CD14-positive monocyte (primary cell): ENCODE results near the gene DOCK8. TPM values are rescaled to one million over a fixed set of nuclear protein-coding genes. Genes with fewer than 3 reads are reported as not detected.

Experiments used
- DNase-seq, 3 donors: peaks; one replicate each; pipeline ENCODE4 v3.0.0-alpha.2; 2011 to 2022
- H2AFZ ChIP-seq: 2 replicates; pipeline ENCODE4 v1.6.0; 2012; ENCODE audit warnings: mild to moderate bottlenecking, low read depth, low read length, inconsistent platforms; ENCODE audit not compliant: insufficient read depth, poor library complexity, severe bottlenecking
- H3K27ac ChIP-seq, 2 donors: 1 replicate in 1 of 2; 2 replicates in 1 of 2; pipeline ENCODE4 v1.5.1; 2012 to 2013; ENCODE audit warnings: low read length in 2 of 2, control low read depth in 1 of 2, inconsistent platforms in 1 of 2, low read depth in 1 of 2, mild to moderate bottlenecking in 1 of 2
- H3K27me3 ChIP-seq, 2 donors: one replicate each; pipeline versions ENCODE4 v1.6.0 to v1.6.1; 2011 to 2013; ENCODE audit warnings: low read length in 2 of 2; ENCODE audit not compliant: control insufficient read depth in 2 of 2, insufficient read depth in 2 of 2
- H3K36me3 ChIP-seq, 2 donors: replicated peaks in 1 of 2; 1 replicate in 1 of 2; 2 replicates in 1 of 2; pipeline versions ENCODE4 v1.5.1 to v1.6.1; 2012 to 2013; ENCODE audit warnings: low read length in 2 of 2, control low read depth in 1 of 2, inconsistent platforms in 1 of 2, mild to moderate bottlenecking in 1 of 2; ENCODE audit not compliant: insufficient read depth in 2 of 2, control insufficient read depth in 1 of 2
- H3K4me1 ChIP-seq, 2 donors: 1 replicate in 1 of 2; 2 replicates in 1 of 2; pipeline versions ENCODE4 v1.5.1 to v1.6.1; 2012 to 2013; ENCODE audit warnings: low read length in 2 of 2, control low read depth in 1 of 2, inconsistent platforms in 1 of 2, mild to moderate bottlenecking in 1 of 2, moderate library complexity in 1 of 2; ENCODE audit not compliant: insufficient read depth in 2 of 2, control insufficient read depth in 1 of 2
- H3K4me2 ChIP-seq: replicated peaks from 2 replicates; pipeline ENCODE3; 2012; ENCODE audit warnings: low read length, moderate library complexity, mild to moderate bottlenecking; ENCODE audit not compliant: poor library complexity, severe bottlenecking; ENCODE audit errors: extremely low read depth
- H3K4me3 ChIP-seq, 3 experiments: fragments of 200-600 bp in 1 of 3; sonication (generic) in 1 of 3; replicated peaks in 1 of 3; 1 replicate in 2 of 3; 2 replicates in 1 of 3; pipeline ENCODE4 v1.5.1; 2011 to 2013; ENCODE audit warnings: low read length in 3 of 3, mild to moderate bottlenecking in 3 of 3, control low read depth in 2 of 3, low read depth in 2 of 3, inconsistent platforms in 1 of 3, moderate library complexity in 1 of 3
- H3K79me2 ChIP-seq: 2 replicates; pipeline ENCODE4 v1.6.0; 2012; ENCODE audit warnings: mild to moderate bottlenecking, control low read depth, inconsistent platforms, low read length, moderate library complexity; ENCODE audit not compliant: insufficient read depth
- H3K9ac ChIP-seq: 2 replicates; pipeline ENCODE4 v1.6.0; 2017; ENCODE audit warnings: low read length, mild to moderate bottlenecking; ENCODE audit not compliant: insufficient read depth, poor library complexity, severe bottlenecking
- H3K9me3 ChIP-seq, 2 donors: replicated peaks in 1 of 2; 1 replicate in 1 of 2; 2 replicates in 1 of 2; pipeline versions ENCODE4 v1.5.1 to v1.6.1; 2012 to 2013; ENCODE audit warnings: low read length in 2 of 2, control low read depth in 1 of 2; ENCODE audit not compliant: control insufficient read depth in 1 of 2, insufficient read depth in 1 of 2
- H4K20me1 ChIP-seq: 2 replicates; pipeline ENCODE4 v1.6.0; 2012; ENCODE audit warnings: mild to moderate bottlenecking, low read length, control low read depth, moderate library complexity; ENCODE audit not compliant: insufficient read depth
- H3K27ac Mint-ChIP-seq, 7 donors: one replicate each; pipeline ENCODE4 v1.8.0; 2020; ENCODE audit warnings: mild to moderate bottlenecking in 7 of 7, mixed read lengths in 7 of 7, moderate library complexity in 6 of 7, inconsistent platforms in 2 of 7
- H3K27me3 Mint-ChIP-seq, 3 donors: one replicate each; pipeline ENCODE4 v1.8.0; 2021 to 2022; ENCODE audit warnings: low read depth in 3 of 3, mild to moderate bottlenecking in 3 of 3, mixed read lengths in 3 of 3, moderate library complexity in 3 of 3, inconsistent platforms in 1 of 3
- H3K36me3 Mint-ChIP-seq, 2 donors: one replicate each; pipeline ENCODE4 v1.8.0; 2020; ENCODE audit warnings: mixed read lengths in 2 of 2, inconsistent platforms in 1 of 2, mild to moderate bottlenecking in 1 of 2
- H3K4me1 Mint-ChIP-seq: one replicate; pipeline ENCODE4 v1.8.0; 2020; ENCODE audit warnings: mild to moderate bottlenecking, mixed read lengths
- H3K4me3 Mint-ChIP-seq, 2 donors: one replicate each; pipeline ENCODE4 v1.8.0; 2020; ENCODE audit warnings: mild to moderate bottlenecking in 2 of 2, mixed read lengths in 2 of 2, moderate library complexity in 1 of 2
- H3K9me3 Mint-ChIP-seq, 7 donors: one replicate each; pipeline ENCODE4 v1.8.0; 2020 to 2022; ENCODE audit warnings: mixed read lengths in 7 of 7, mild to moderate bottlenecking in 6 of 7, moderate library complexity in 6 of 7, inconsistent platforms in 2 of 7
- CTCF ChIP-seq: fragments of 200-600 bp; IDR thresholded peaks from one replicate; pipeline ENCODE4 v1.8.0; 2022; ENCODE audit warnings: antibody characterized with exemption, mild to moderate bottlenecking
- WGBS: methylation state at CpG from one replicate; pipeline ENCODE4 v1.1.5; 2013; ENCODE audit warnings: missing lambda C conversion rate; ENCODE audit not compliant: insufficient coverage; 5-methylcytosine and 5-hydroxymethylcytosine counted together
- intact Hi-C, 2 donors: fragments of 100-400 bp; cut with micrococcal nuclease; formaldehyde crosslinking; loops; one replicate each; pipeline versions ENCODE4 v1.15.0 to v1.15.1; 2023
- polyA plus RNA-seq, 3 donors: library from polyadenylated mRNA; depleted of rRNA in 1 of 3; unstranded in 2 of 3; stranded (reverse) in 1 of 3; fragments of 300-500 nt in 2 of 3; fragments of >200 nt in 1 of 3; fragmentation: Illumina TruSeq in 2 of 3; gene quantifications; 1 replicate in 2 of 3; 2 replicates in 1 of 3; pipeline ENCODE4 v1.2.3, GENCODE V29; 2012 to 2021

Gene DOCK8
- polyA plus RNA-seq, 3 donors = 46.8 to 100 (median 95.4) TPM

DNA sequence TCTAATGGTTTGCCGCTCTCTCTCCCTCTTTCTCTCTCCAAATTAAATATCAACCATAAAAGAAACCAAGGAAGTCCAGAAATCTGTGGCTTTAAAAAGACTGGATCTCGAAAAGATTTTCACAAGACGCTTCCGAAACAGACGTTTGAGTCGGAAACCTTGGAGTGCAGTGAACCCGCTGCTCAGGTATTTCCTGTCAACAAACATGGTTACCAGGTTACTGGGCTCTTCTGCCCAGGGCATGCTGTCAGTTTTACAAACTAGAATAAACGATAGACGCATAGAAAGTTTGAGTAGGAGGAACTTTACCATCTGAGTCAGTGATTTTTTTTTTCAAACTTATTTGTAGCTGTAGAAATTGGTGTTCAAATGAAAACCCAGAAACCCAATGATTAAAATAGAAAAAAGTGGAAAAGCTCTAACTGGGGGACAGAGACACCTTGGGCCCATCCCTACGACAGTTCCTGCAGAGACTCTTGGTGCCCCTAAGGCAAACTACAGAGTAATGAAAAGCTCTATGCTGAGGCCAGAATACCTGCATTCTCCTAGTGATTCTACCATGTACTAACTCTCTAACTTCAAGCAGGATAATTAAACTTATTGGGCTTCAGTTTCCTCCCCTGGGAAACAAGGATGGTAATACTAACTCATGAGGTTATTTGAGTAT is 90.0 kb downstream of the DOCK8 start:
- TF ChIP-seq CTCF = no peak
- H3K9me3 ChIP-seq = no peaks in the 10 kb centered on the region
- no peaks in the 10 kb centered on the region for H3K27me3 ChIP-seq
- WGBS = 95% methylated on average over 8 of the region's 10 CpGs
- no peaks in the 10 kb centered on the region for H3K4me1 ChIP-seq
- H3K79me2 ChIP-seq = peaks cover 86% of the 10 kb centered on the region
- intact Hi-C loops = no loop called here
- no peak overlapping the region for H3K9ac ChIP-seq
- Mint-ChIP-seq H3K4me3 (no peak overlapping the region), H3K36me3 (peaks cover 72 to 88% of the 10 kb centered on the region in 2 donors), H3K9me3 (no peaks in the 10 kb centered on the region), H3K27ac (peak overlapping the region in 6 of 7 donors; percentile 10 to 87 (median 27)), H3K4me1 (peaks cover 2% of the 10 kb centered on the region), H3K27me3 (no peaks in the 10 kb centered on the region)
- H3K4me2 ChIP-seq = no peak overlapping the region
- H4K20me1 ChIP-seq = peaks cover 66% of the 10 kb centered on the region
- no peak overlapping the region for H3K4me3 ChIP-seq
- peaks cover 70 to 100% of the 10 kb centered on the region in 2 donors for H3K36me3 ChIP-seq
- no peak overlapping the region for H2AFZ ChIP-seq
- H3K27ac ChIP-seq = peak overlapping the region in 1 of 2 donors; percentile 34
- no peak for DNase-seq

GRCh38 chr9:306907-307306 is 92.2 kb downstream of the DOCK8 start:
- Mint-ChIP-seq H3K27me3 (no peaks in the 10 kb centered on the region), H3K9me3 (no peaks in the 10 kb centered on the region), H3K36me3 (peaks cover 64 to 86% of the 10 kb centered on the region in 2 donors), H3K27ac (peak overlapping the region; percentile 69 to 92 (median 82)), H3K4me1 (peaks cover 2% of the 10 kb centered on the region), H3K4me3 (no peak overlapping the region)
- Histone ChIP-seq H2AFZ (no peak overlapping the region), H3K9ac (no peak overlapping the region), H3K4me1 (no peaks in the 10 kb centered on the region), H3K4me3 (no peak overlapping the region), H4K20me1 (peaks cover 88% of the 10 kb centered on the region), H3K36me3 (peaks cover 69 to 99% of the 10 kb centered on the region in 2 donors), H3K27me3 (no peaks in the 10 kb centered on the region), H3K27ac (peak overlapping the region in 1 of 2 donors; percentile 59), H3K9me3 (no peaks in the 10 kb centered on the region), H3K4me2 (no peak overlapping the region), H3K79me2 (peaks cover 73% of the 10 kb centered on the region)
- 96% methylated on average over 7 of the region's 7 CpGs for WGBS
- TF ChIP-seq CTCF = peak; percentile 76
- DNase-seq = peak; percentile 49 to 64 (median 61)
- intact Hi-C loops = no loop called here
